K562 (cell line): ENCODE measurements around the gene LINGO3. TPM values are rescaled to one million over a fixed set of nuclear protein-coding genes. Genes with fewer than 3 reads are reported as not detected.

ENCODE experiments used
- CREM ChIP-seq: IDR thresholded peaks from 2 replicates; pipeline ENCODE4 v1.6.1; 2014; ENCODE audit warnings: antibody characterized with exemption, low read depth
- CSDE1 ChIP-seq, 2 experiments: fragments of 450-650 bp; IDR thresholded peaks; 2 replicates each; pipeline ENCODE4 v1.6.1; 2016; ENCODE audit warnings: mild to moderate bottlenecking in 1 of 2
- EHMT2 ChIP-seq: fragments of 450-650 bp; IDR thresholded peaks from 2 replicates; pipeline ENCODE4 v1.6.1; 2018; ENCODE audit warnings: antibody characterized with exemption
- ELK1 ChIP-seq: sonication (generic); formaldehyde crosslinking; IDR thresholded peaks from 2 replicates; pipeline ENCODE4 v1.8.1; 2022; ENCODE audit warnings: missing genetic modification reagents
- EP300 ChIP-seq: IDR thresholded peaks from 2 replicates; pipeline ENCODE4 v1.6.1; 2012; ENCODE audit warnings: low read length, improper control_type of control experiment
- GABPB2 ChIP-seq: fragments of 250-450 bp; sonication (Bioruptor Pico); conservative IDR thresholded peaks from 2 replicates; pipeline ENCODE4 v1.5.1; 2021; ENCODE audit warnings: mild to moderate bottlenecking
- KAT2B ChIP-seq: IDR thresholded peaks from one replicate; pipeline ENCODE4 v1.6.1; 2012; ENCODE audit warnings: low read depth, mild to moderate bottlenecking, control low read depth, inconsistent platforms, low read length, moderate library complexity
- KDM2B ChIP-seq: fragments of 250-450 bp; sonication (Bioruptor Pico); IDR thresholded peaks from 2 replicates; pipeline ENCODE4 v1.8.0; 2021; ENCODE audit warnings: mild to moderate bottlenecking, moderate library complexity
- MBD2 ChIP-seq: sonication (generic); IDR thresholded peaks from 2 replicates; pipeline ENCODE4 v1.6.1; 2016; ENCODE audit warnings: low read depth, borderline replicate concordance
- NCOA2 ChIP-seq, 2 experiments: fragments of 450-650 bp; IDR thresholded peaks; 2 replicates each; pipeline ENCODE4 v1.6.1; 2018; ENCODE audit warnings: mild to moderate bottlenecking in 2 of 2, moderate library complexity in 1 of 2; ENCODE audit not compliant: partially characterized antibody in 2 of 2
- NCOR1 ChIP-seq: fragments of 450-650 bp; IDR thresholded peaks from 2 replicates; pipeline ENCODE4 v1.6.1; 2016; ENCODE audit warnings: mild to moderate bottlenecking, moderate library complexity
- RBM22 ChIP-seq: fragments of 200-400 bp; formaldehyde crosslinking; IDR thresholded peaks from 2 replicates; pipeline ENCODE4 v1.6.1; 2018; ENCODE audit warnings: low read length, low read depth; ENCODE audit not compliant: poor library complexity, severe bottlenecking
- TBL1XR1 ChIP-seq, 2 experiments: IDR thresholded peaks; 2 replicates each; pipeline ENCODE4 v1.6.1; 2012; ENCODE audit warnings: improper control_type of control experiment in 2 of 2, low read length in 2 of 2, mild to moderate bottlenecking in 1 of 2
- TFAP4 ChIP-seq: sonication (generic); formaldehyde crosslinking; IDR thresholded peaks from 2 replicates; pipeline ENCODE4 v1.8.0; 2022; ENCODE audit warnings: missing genetic modification reagents, mild to moderate bottlenecking, moderate library complexity, borderline replicate concordance
- ZFP30 ChIP-seq: fragments of 250-450 bp; sonication (Bioruptor Pico); IDR thresholded peaks from 2 replicates; pipeline ENCODE4 v1.8.0; 2022; ENCODE audit warnings: moderate library complexity, mild to moderate bottlenecking, inconsistent platforms, borderline replicate concordance
- ZNF398 ChIP-seq: fragments of 250-450 bp; sonication (Bioruptor Pico); IDR thresholded peaks from 2 replicates; pipeline ENCODE4 v1.8.0; 2021; ENCODE audit warnings: moderate library complexity, mild to moderate bottlenecking, inconsistent platforms
- ZNF445 ChIP-seq: fragments of 250-450 bp; sonication (Bioruptor Pico); IDR thresholded peaks from 2 replicates; pipeline ENCODE4 v1.4.0; 2020; ENCODE audit warnings: low read depth, mild to moderate bottlenecking, moderate library complexity
- polyA plus RNA-seq, 8 experiments: library from polyadenylated mRNA; depleted of rRNA in 4 of 8; stranded (reverse) in 5 of 8; unstranded in 3 of 8; fragments of >200 nt; fragmentation: Nextera tagmentation in 2 of 8; fragmentation: Illumina TruSeq in 1 of 8; extraction: Ambion mirVana in 2 of 8; extraction: Trizol in 1 of 8; gene quantifications; 2 replicates each; pipeline versions ENCODE4 v1.2.1 to v1.2.3, GENCODE V29; 2011 to 2014; ENCODE audit warnings: inconsistent platforms in 1 of 8, missing spikeins in 1 of 8
- total RNA-seq, 7 experiments: library from RNA; depleted of rRNA in 6 of 7; stranded (reverse); fragments of >200 nt in 6 of 7; fragmentation: Illumina TruSeq in 2 of 7; extraction: Trizol in 2 of 7; gene quantifications; 2 replicates each; pipeline versions ENCODE4 v1.2.1 to v1.2.3, GENCODE V29; 2011 to 2021; ENCODE audit warnings: low replicate concordance in 1 of 7
- TF ChIP-seq, protein P1 (sequence below): fragments of 150-350 bp; conservative IDR thresholded peaks from 2 replicates; pipeline ENCODE4 v1.6.1; 2014; ENCODE audit warnings: low read length
- TF ChIP-seq, protein P2 (sequence below): fragments of 200-400 bp; formaldehyde crosslinking; IDR thresholded peaks from 2 replicates; pipeline ENCODE4 v1.6.1; 2017; ENCODE audit warnings: mild to moderate bottlenecking, low read depth, low read length, moderate library complexity

Gene LINGO3
- total and polyA plus RNA-seq, 9 of the 15 experiments (the other 6 are each of a cell fraction or from before 2014, with no cell fraction given), result 0.03 to 0.05 (median 0.03) TPM; not detected in 6

DNA sequence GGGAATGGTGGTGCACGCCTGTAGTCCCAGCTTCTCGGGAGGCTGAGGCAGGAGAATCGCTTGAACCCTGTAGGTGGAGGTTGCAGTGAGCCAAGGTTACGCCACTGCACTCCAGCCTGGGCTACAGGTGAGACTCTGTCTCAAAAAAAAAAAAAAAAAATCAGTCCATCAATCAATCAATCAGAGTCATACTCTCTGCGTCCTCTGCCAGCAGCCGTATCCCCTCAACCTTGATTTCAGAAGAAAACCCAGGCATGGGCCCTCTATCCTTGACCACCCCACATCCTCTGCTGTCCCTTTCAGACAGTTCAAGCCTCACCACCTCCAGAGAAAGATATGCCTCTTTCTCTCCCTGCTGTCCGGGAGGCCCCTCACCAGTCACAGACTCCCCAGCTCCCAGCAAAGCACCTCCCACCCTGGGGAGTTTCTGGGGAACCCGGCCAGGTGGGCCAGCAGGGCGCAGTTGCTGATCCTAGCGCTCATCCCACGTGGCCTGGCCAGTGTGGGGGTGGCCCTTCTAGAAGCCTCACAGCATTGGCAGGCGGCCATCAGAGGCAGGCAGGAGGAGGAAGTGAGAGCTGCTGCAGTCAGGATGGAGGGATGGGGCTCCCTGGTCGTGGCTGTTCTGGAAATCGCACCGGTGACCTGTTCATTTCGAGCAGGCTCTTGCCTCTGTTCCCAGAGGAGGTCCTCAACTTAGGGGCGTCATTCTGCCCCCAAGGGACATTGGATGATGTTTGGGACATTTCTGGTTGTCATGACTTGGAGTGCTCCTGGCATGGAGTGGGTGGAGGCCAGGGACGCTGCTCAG is 41.6 kb downstream of the LINGO3 start (continued):
- TF ChIP-seq ELK1 (CRISPR knock-in tag), result no peak
- TF ChIP-seq RBM22, result no peak
- 0 out of 2 replicates have a peak, but pooled peaks have one; percentile 14 for TF ChIP-seq MBD2
- no peak for TF ChIP-seq KAT2B
- TF ChIP-seq TFAP4 (CRISPR knock-in tag), result peak; percentile 78; the same call in 1 of the 2 replicates
- peak; percentile 58 for TF ChIP-seq CREM
- no peak for TF ChIP-seq GABPB2 (CRISPR knock-in tag)
- TF ChIP-seq, protein P1, sequence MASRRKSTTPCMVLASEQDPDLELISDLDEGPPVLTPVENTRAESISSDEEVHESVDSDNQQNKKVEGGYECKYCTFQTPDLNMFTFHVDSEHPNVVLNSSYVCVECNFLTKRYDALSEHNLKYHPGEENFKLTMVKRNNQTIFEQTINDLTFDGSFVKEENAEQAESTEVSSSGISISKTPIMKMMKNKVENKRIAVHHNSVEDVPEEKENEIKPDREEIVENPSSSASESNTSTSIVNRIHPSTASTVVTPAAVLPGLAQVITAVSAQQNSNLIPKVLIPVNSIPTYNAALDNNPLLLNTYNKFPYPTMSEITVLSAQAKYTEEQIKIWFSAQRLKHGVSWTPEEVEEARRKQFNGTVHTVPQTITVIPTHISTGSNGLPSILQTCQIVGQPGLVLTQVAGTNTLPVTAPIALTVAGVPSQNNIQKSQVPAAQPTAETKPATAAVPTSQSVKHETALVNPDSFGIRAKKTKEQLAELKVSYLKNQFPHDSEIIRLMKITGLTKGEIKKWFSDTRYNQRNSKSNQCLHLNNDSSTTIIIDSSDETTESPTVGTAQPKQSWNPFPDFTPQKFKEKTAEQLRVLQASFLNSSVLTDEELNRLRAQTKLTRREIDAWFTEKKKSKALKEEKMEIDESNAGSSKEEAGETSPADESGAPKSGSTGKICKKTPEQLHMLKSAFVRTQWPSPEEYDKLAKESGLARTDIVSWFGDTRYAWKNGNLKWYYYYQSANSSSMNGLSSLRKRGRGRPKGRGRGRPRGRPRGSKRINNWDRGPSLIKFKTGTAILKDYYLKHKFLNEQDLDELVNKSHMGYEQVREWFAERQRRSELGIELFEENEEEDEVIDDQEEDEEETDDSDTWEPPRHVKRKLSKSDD, result no peak
- no peak for TF ChIP-seq NCOA2 (IDR thresholded peaks at IDR 0.05; ENCODE audit: partially characterized antibody in 2 of 2)
- no peak for TF ChIP-seq NCOR1
- no peak for TF ChIP-seq TBL1XR1 (IDR thresholded peaks at IDR 0.05; ENCODE audit: low read length in 2 of 2)
- TF ChIP-seq, protein P2, sequence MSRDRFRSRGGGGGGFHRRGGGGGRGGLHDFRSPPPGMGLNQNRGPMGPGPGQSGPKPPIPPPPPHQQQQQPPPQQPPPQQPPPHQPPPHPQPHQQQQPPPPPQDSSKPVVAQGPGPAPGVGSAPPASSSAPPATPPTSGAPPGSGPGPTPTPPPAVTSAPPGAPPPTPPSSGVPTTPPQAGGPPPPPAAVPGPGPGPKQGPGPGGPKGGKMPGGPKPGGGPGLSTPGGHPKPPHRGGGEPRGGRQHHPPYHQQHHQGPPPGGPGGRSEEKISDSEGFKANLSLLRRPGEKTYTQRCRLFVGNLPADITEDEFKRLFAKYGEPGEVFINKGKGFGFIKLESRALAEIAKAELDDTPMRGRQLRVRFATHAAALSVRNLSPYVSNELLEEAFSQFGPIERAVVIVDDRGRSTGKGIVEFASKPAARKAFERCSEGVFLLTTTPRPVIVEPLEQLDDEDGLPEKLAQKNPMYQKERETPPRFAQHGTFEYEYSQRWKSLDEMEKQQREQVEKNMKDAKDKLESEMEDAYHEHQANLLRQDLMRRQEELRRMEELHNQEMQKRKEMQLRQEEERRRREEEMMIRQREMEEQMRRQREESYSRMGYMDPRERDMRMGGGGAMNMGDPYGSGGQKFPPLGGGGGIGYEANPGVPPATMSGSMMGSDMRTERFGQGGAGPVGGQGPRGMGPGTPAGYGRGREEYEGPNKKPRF, result no peak
- no peak for TF ChIP-seq ZFP30
- no peak for TF ChIP-seq CSDE1 (IDR thresholded peaks at IDR 0.05)
- TF ChIP-seq EP300, result 0 out of 2 replicates have a peak, but pooled peaks have one; percentile 3
- TF ChIP-seq ZNF445 (CRISPR knock-in tag), result no peak
- no peak for TF ChIP-seq KDM2B (CRISPR knock-in tag)
- no peak for TF ChIP-seq EHMT2
- TF ChIP-seq ZNF398, result no peak
